IPS-NIHi11 (cell line): Measurements from ENCODE around the gene MPC2.
"Not testable (repeated sequence)": the region's sequence is repeated elsewhere in the genome, so short reads cannot be mapped to it uniquely, and the experiment has no call there.

ENCODE experiments used
- DNase-seq: peaks from one replicate; pipeline ENCODE4 v3.0.0; 2012; ENCODE audit warnings: mixed read lengths, low spot score

MPC2 gene

DNA sequence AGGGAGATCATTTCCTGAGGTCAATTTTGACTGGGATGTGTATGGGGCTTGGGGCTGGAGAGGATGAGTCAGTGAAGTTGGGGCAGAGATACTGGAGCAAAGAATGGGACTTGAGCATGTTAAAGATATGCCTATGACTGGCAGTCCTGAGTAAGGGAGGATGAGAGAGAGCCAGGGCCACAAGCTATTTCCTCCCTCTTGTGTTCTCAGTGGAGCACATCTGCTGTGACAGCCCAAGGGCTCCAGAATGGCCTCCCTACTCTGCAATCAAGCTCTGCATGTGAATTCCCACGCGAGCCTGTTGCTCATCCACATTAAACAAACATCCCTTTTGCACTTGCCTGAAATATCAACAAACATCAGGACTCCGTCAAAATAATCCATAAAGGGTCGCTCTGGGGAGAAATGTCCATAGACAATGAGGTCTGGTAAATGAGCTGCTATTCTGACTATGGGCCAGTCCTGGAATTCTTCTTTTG is 32.2 kb downstream of the MPC2 start:
- no peak for DNase-seq

GRCh38 chr1:167900907-167901306 is 36.0 kb downstream of the MPC2 start:
- no peak for DNase-seq

- no peak for DNase-seq
Observed at GRCh38 chr1:167899253-167899681, 37.6 kb downstream of the MPC2 start.

DNA sequence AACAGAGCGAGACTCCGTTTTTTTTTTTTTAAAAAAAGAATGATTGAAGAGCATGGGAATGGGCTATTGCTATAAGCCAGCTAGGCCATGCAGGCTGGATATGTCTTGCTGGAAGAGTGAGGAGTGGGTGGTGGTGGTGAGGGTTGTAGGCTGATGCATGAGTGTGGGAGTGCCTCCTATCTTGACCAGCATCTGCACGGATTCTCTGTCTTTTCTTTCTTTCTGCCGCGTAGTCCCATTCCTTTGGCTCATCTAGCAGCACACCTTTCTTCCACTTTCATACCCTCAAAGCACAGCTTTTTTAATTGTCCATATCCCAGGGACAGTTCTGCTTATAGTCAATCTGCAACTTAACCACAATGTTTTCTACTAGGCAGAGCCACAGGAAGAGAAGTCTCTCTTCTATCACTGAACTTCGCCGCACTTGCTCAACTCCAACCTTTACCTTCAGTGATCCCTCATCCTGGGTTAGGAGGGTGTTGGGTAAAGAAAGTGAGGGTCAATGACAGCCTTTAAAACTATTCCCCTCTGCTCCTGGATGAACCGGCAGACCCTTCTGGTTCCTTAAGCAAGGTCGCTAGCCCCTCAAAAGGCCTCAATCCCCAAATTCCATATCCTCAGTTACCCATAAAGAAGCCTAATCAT is 38.2 kb downstream of the MPC2 start:
- DNase-seq = no peak

DNA sequence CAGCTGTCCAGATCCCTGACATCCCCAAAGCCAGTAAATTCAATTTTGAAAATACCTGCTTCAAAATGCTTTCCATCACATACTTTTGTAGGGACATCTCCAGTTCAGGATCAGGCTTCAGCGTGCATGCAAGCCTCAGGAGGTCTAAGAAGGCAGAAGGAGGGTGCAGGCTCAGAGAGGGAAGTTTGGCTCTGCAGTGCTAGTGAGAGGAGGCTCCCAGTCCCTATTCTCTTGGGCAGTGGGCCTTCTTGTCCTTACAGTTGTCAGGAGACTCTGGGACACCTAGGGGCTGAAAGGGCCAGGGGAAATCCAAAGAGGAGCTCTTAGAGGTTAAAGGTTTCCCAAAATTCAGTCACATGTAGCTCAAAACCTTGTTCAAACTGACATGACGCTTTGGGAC is 43.1 kb downstream of the MPC2 start:
- DNase-seq = no peak

DNA sequence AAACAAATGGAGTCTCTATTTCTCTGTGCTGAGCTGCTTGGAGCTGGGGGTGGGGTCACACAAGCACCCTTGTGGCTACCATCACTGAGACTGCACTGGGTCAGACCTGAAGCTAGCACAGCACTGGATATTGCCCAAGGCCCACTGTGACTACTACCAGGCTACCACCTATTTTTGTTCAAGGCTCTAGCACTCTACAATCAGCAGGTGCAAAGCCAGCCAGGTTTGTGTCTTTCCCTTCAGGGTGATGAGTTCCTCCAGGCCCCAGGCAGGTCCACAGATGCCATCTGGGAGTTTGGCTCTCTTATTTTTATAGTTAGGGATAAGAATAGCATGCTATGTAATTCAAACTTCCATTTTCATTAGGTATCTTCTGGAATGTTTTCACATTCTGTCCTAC is 46.5 kb downstream of the MPC2 start:
- DNase-seq = no peak

DNA sequence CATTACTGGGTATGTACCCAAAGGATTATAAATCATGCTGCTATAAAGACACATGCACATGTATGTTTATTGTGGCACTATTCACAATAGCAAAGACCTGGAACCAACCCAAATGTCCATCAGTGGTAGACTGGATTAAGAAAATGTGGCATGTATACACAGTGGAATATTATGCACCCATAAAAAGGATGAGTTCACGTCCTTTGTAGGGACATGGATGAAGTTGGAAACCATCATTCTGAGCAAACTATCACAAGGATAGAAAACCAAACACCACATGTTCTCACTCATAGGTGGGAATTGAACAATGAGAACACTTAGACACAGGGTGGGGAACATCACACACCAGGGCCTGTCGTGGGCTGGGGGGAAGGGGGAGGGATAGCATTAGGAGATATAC is 49.7 kb downstream of the MPC2 start:
- DNase-seq = not testable (repeated sequence)

GRCh38 chr1:167882376-167882775 is 54.5 kb downstream of the MPC2 start:
- DNase-seq = no peak

- no peak for DNase-seq
Observed at GRCh38 chr1:167881786-167882185, 55.1 kb downstream of the MPC2 start.

DNA sequence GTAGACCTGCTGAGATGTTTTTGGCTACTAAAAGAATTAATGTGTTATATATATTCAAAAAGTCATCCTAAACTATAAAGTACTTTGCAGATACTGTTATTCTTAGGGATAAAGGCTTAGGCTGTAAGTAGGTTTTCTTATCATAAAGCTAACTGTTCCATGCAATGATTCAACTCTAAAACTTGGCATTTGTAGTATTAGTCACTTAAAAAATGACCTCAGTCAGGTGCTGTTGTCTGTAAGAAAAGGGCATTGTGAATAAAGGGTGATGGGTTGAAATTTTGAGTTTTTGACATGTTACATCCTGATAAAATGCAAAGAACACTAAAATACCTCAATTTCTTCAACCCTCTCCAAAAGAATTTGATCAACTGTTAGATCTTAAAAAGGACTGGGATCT is 55.8 kb downstream of the MPC2 start:
- DNase-seq = no peak

- no peak for DNase-seq
Observed at GRCh38 chr1:167880580-167881021, 56.3 kb downstream of the MPC2 start.

DNA sequence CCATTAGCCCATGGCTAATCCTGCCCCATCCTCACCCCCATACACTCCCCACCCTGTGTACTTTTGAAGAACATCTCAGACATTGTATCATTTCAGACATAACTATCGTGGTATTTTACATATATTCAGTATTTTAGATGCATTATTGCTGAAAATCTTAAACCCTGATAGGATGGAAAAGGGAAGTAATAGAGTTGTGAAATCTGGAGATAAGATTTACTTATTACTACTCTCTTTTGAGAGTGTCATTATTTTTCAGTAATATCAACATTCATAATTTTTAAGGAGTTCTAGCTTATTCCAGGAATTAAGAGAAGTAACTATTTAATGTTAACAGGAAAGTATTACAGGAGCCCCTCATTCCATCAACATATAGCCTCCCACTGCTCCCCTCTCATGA is 57.4 kb downstream of the MPC2 start:
- no peak for DNase-seq

GRCh38 chr1:167878372-167879160 is 58.3 kb downstream of the MPC2 start:
- no peak for DNase-seq

- DNase-seq = no peak
Observed at GRCh38 chr1:167876597-167877175, 60.2 kb downstream of the MPC2 start.

GRCh38 chr1:167871331-167871730 is 65.5 kb downstream of the MPC2 start:
- DNase-seq = no peak

DNA sequence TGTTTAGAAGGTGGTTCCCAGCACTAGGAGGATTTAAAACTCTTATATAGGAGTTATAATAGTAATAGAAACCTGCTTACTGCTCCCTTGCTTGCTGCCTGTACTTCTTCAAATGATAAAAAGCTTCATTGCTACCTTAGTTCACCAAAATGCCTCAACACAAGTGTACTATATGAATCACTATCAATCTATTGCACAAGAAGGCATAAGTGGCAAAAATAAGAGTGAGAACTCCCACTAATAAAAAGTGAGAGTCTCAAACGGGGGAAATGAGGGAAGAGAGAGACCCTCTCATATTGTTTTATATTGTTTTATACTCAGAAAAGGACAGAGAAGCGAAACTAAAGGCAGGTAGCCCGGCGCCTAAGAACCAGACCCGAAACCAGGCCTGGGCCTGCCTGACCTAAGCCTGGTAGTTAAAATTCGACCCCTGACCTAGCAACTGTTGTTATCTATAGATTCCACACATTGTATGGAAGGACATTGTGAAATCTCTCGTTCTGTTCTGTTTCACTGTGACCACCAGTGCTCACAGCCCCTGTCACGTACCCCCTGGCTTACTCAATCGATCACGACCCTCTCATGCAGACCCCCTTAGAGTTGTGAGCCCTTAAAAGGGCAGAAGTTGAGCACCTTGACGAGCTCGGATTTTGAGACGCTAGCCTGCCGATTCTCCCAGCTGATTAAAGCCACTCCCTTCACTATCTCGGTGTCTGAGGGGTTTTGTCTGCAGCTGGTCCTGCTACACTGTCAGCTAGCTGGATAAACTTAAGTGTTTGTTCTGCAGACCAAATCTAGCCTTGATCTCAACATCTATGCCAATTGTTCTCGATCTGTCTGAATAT is 67.5 kb downstream of the MPC2 start:
- not testable (repeated sequence) for DNase-seq

DNA sequence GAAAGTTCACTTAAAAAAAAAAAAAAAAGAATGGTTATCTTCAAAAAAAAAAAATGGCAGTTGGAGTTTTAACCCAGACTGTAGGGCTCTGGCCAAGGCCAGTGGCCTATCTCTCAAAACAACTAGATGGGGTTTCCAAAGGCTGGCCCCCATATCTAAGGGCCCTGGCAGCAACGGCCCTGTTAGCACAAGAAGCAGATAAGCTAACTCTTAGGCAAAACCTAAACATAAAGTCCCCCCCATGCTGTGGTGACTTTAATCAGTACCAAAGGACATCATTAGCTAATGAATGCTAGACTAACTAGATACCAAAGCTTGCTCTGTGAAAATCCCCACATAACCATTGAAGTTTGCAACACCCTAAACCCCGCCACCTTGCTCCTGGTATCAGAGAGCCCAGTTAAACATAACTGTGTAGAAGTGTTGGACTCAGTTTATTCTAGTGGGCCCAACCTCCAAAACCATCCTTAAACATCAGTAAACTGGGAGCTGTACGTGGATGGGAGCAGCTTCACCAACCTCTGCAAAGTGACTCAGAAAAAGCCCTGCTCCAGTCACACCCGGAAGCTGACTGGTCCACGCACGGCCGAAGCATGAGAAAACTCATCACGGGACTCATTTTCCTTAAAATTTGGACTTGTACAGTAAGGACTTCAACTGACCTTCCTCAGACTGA is 70.0 kb downstream of the MPC2 start:
- DNase-seq = not testable (repeated sequence)
